GM23338 (cell line): Measurements from ENCODE around the gene GPR18. TPM values are rescaled to one million over a fixed set of nuclear protein-coding genes. Genes with fewer than 3 reads are reported as not detected.

Source experiments
- ATAC-seq: fragments of 200-7000 bp; cut with Tn5 transposase; 3 replicates; pipeline ENCODE4 v1.9.1; 2020
- DNase-seq: peaks from one replicate; pipeline ENCODE4 v3.0.0-alpha.2; 2015; ENCODE audit warnings: low spot score
- H2AFZ ChIP-seq: fragments of 200-600 bp; sonication (generic); 2 replicates; pipeline ENCODE4 v1.8.0; 2016; ENCODE audit warnings: antibody characterized with exemption, mild to moderate bottlenecking, moderate library complexity
- H3F3A ChIP-seq: fragments of 200-600 bp; sonication (generic); replicated peaks from 2 replicates; pipeline ENCODE4 v1.8.0; 2017; ENCODE audit warnings: antibody characterized with exemption, mixed run types, low read depth
- H3K27ac ChIP-seq: fragments of 200-600 bp; sonication (generic); 2 replicates; pipeline ENCODE4 v1.6.1; 2016; ENCODE audit warnings: low read depth
- H3K27me3 ChIP-seq: fragments of 200-600 bp; sonication (generic); 2 replicates; pipeline ENCODE4 v1.8.0; 2016; ENCODE audit warnings: mild to moderate bottlenecking, mixed run types, moderate library complexity; ENCODE audit not compliant: insufficient read depth
- H3K36me3 ChIP-seq: fragments of 200-600 bp; sonication (generic); 2 replicates; pipeline ENCODE4 v1.8.0; 2016; ENCODE audit warnings: mild to moderate bottlenecking; ENCODE audit not compliant: insufficient read depth
- H3K4me1 ChIP-seq: fragments of 200-600 bp; sonication (generic); 2 replicates; pipeline ENCODE4 v1.8.0; 2016; ENCODE audit warnings: mild to moderate bottlenecking, moderate library complexity; ENCODE audit not compliant: insufficient read depth
- H3K4me2 ChIP-seq: fragments of 200-600 bp; sonication (generic); 2 replicates; pipeline ENCODE4 v1.7.1; 2017; ENCODE audit warnings: mixed run types
- H3K4me3 ChIP-seq: fragments of 200-600 bp; sonication (generic); 2 replicates; pipeline ENCODE4 v1.6.1; 2016; ENCODE audit warnings: mixed run types
- H3K79me2 ChIP-seq: fragments of 200-600 bp; sonication (generic); replicated peaks from 2 replicates; pipeline ENCODE4 v1.8.0; 2017; ENCODE audit warnings: mild to moderate bottlenecking; ENCODE audit not compliant: insufficient read depth
- H3K9me2 ChIP-seq: fragments of 200-600 bp; sonication (generic); 2 replicates; pipeline ENCODE4 v1.8.0; 2017; ENCODE audit not compliant: insufficient read depth
- H4K20me1 ChIP-seq: fragments of 200-600 bp; sonication (generic); replicated peaks from 2 replicates; pipeline ENCODE4 v1.8.0; 2017; ENCODE audit warnings: mild to moderate bottlenecking; ENCODE audit not compliant: insufficient read depth
- H3K27ac Mint-ChIP-seq: 2 replicates; pipeline ENCODE4 v1.8.0; 2020; ENCODE audit warnings: inconsistent platforms, mild to moderate bottlenecking, moderate library complexity, mixed read lengths
- H3K27me3 Mint-ChIP-seq: 3 replicates; pipeline ENCODE4 v1.8.0; 2022; ENCODE audit warnings: low read depth, mild to moderate bottlenecking, moderate library complexity, mixed read lengths, inconsistent platforms; ENCODE audit not compliant: insufficient read depth, poor library complexity
- H3K36me3 Mint-ChIP-seq: 3 replicates; pipeline ENCODE4 v1.8.0; 2021; ENCODE audit warnings: low read depth, mild to moderate bottlenecking, inconsistent platforms, moderate library complexity, mixed read lengths
- H3K4me1 Mint-ChIP-seq: 3 replicates; pipeline ENCODE4 v1.8.0; 2020; ENCODE audit warnings: mild to moderate bottlenecking, inconsistent platforms, mixed read lengths
- H3K4me3 Mint-ChIP-seq: 3 replicates; pipeline ENCODE4 v1.8.0; 2021; ENCODE audit warnings: moderate library complexity, mild to moderate bottlenecking, inconsistent platforms, mixed read lengths
- H3K9me3 Mint-ChIP-seq: 3 replicates; pipeline ENCODE4 v1.8.0; 2020; ENCODE audit warnings: moderate library complexity, mild to moderate bottlenecking, inconsistent platforms, mixed read lengths
- CREB1 ChIP-seq: fragments of 250-450 bp; sonication (Bioruptor Pico); IDR thresholded peaks from 2 replicates; pipeline ENCODE4 v1.5.0; 2020; ENCODE audit warnings: low read depth, mild to moderate bottlenecking, moderate library complexity
- CTCF ChIP-seq, 2 experiments: fragments of 200-600 bp in 1 of 2; sonication (generic) in 1 of 2; conservative IDR thresholded peaks; 2 replicates each; pipeline versions ENCODE4 v1.5.1 to v1.6.1; 2016 to 2017; ENCODE audit warnings: antibody characterized with exemption in 2 of 2, low read depth in 2 of 2, mild to moderate bottlenecking in 2 of 2, moderate library complexity in 1 of 2
- ETS1 ChIP-seq: IDR thresholded peaks from 2 replicates; pipeline ENCODE4 v1.6.1; 2016; ENCODE audit warnings: antibody characterized with exemption
- EZH2 ChIP-seq: fragments of 200-600 bp; sonication (generic); IDR thresholded peaks from one replicate; pipeline ENCODE4 v1.8.0; 2017; ENCODE audit warnings: antibody characterized with exemption, mild to moderate bottlenecking, low read depth; ENCODE audit not compliant: unreplicated experiment
- EZH2phosphoT487 ChIP-seq: fragments of 200-600 bp; sonication (generic); IDR thresholded peaks from one replicate; pipeline ENCODE4 v1.8.1; 2018; ENCODE audit warnings: antibody characterized with exemption; ENCODE audit not compliant: unreplicated experiment
- JUNB ChIP-seq: IDR thresholded peaks from one replicate; pipeline ENCODE4 v1.6.1; 2016; ENCODE audit warnings: antibody characterized with exemption; ENCODE audit not compliant: unreplicated experiment
- NANOG ChIP-seq: IDR thresholded peaks from 2 replicates; pipeline ENCODE4 v1.6.1; 2016; ENCODE audit warnings: antibody characterized with exemption, borderline replicate concordance
- POLR2AphosphoS5 ChIP-seq: IDR thresholded peaks from 2 replicates; pipeline ENCODE4 v1.6.1; 2016; ENCODE audit warnings: antibody characterized with exemption, low read depth
- REST ChIP-seq: IDR thresholded peaks from one replicate; pipeline ENCODE4 v1.6.1; 2018; ENCODE audit warnings: antibody characterized with exemption; ENCODE audit not compliant: unreplicated experiment
- STAT1 ChIP-seq: IDR thresholded peaks from one replicate; pipeline ENCODE4 v1.6.1; 2016; ENCODE audit warnings: antibody characterized with exemption; ENCODE audit not compliant: unreplicated experiment
- ZNF114 ChIP-seq: fragments of 250-450 bp; sonication (Bioruptor Pico); IDR thresholded peaks from 2 replicates; pipeline ENCODE4 v1.5.0; 2020; ENCODE audit warnings: mild to moderate bottlenecking, moderate library complexity
- ZNF331 ChIP-seq: fragments of 250-450 bp; sonication (Bioruptor Pico); IDR thresholded peaks from 2 replicates; pipeline ENCODE4 v1.5.0; 2020; ENCODE audit warnings: low read depth, mild to moderate bottlenecking, moderate library complexity
- ZNF462 ChIP-seq: fragments of 250-450 bp; sonication (Bioruptor Pico); IDR thresholded peaks from 2 replicates; pipeline ENCODE4 v1.5.0; 2020; ENCODE audit warnings: mild to moderate bottlenecking, moderate library complexity
- polyA plus RNA-seq: library from polyadenylated mRNA; unstranded; fragments of >200 nt; fragmentation: Nextera tagmentation; extraction: Ambion mirVana; gene quantifications from 2 replicates; pipeline ENCODE4 v1.2.1, GENCODE V29; 2016
- total RNA-seq: library from RNA; depleted of rRNA; stranded (reverse); fragments of >200 nt; shearing (Covaris generic); gene quantifications from 2 replicates; pipeline ENCODE4 v1.2.3, GENCODE V29; 2014

GPR18 gene
- total and polyA plus RNA-seq, 2 experiments from 2014 or later, result 2.6 TPM; not detected in 1

GRCh38 chr13:99293178-99293577 is 35.0 kb upstream of the GPR18 start (continued):
- TF ChIP-seq ZNF462 (CRISPR knock-in tag), result no peak
- no peak for TF ChIP-seq EZH2phosphoT487
- no peak for TF ChIP-seq JUNB
- no peak for TF ChIP-seq STAT1
- TF ChIP-seq ZNF331 (CRISPR knock-in tag), result no peak
- no peak for TF ChIP-seq ETS1
- TF ChIP-seq CREB1, result no peak
- no peak for TF ChIP-seq EZH2

DNA sequence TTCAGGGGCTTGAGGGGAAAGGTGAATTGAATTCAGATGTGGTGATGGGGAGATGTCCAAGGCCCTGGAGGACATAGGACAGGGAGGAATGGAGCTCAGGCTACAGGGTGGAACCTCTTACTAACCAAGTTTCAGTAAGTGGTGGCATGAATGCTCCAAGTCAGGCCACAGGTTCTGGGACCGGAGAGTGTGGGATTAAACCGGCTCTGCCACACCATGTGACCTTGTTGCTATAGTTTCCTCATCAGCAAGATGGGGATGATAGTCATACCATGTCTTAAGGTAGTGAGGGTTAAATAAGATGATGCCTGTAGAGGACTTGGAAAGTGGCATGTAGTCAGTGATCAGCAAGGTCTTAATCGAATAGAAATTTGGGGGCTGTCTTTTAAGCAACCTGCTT is 32.7 kb upstream of the GPR18 start:
- H3K9me2 ChIP-seq, result no peaks in the 10 kb centered on the region
- H3K4me2 ChIP-seq, result no peak overlapping the region
- H2AFZ ChIP-seq, result no peak overlapping the region
- ATAC-seq (peak; percentile 38; the same call in 2 of the 3 replicates), DNase-seq (no peak)
- Mint-ChIP-seq H3K27me3 (no peaks in the 10 kb centered on the region), H3K4me1 (no peaks in the 10 kb centered on the region; the same call in 2 of the 3 replicates), H3K4me3 (no peak overlapping the region), H3K36me3 (no peaks in the 10 kb centered on the region), H3K27ac (0 out of 2 replicates have a peak overlapping the region, but pooled peaks have one; percentile 28), H3K9me3 (no peaks in the 10 kb centered on the region)
- H3K27me3 ChIP-seq, result no peaks in the 10 kb centered on the region
- H3K36me3 ChIP-seq, result no peaks in the 10 kb centered on the region
- no peaks in the 10 kb centered on the region for H3K4me1 ChIP-seq
- no peak overlapping the region for H3K27ac ChIP-seq
- no peak overlapping the region for H3K4me3 ChIP-seq
- H3F3A ChIP-seq, result no peaks in the 10 kb centered on the region
- 0 out of 2 replicates have a peak, but pooled peaks cover 3% of the 10 kb centered on the region for H3K79me2 ChIP-seq
- H4K20me1 ChIP-seq, result peaks cover 6% of the 10 kb centered on the region; the same call in 1 of the 2 replicates
- TF ChIP-seq STAT1, result no peak
- no peak for TF ChIP-seq EZH2phosphoT487
- no peak for TF ChIP-seq ZNF331 (CRISPR knock-in tag)
- no peak for TF ChIP-seq CREB1
- no peak for TF ChIP-seq NANOG
- TF ChIP-seq ZNF114 (CRISPR knock-in tag), result no peak
- TF ChIP-seq REST, result no peak
- TF ChIP-seq CTCF (conservative IDR thresholded peaks at IDR 0.05; ENCODE audit: low read depth in 2 of 2), result no peak
- no peak for TF ChIP-seq POLR2AphosphoS5
- TF ChIP-seq JUNB, result no peak
